NAMALWA (cell line): Measurements from ENCODE around the gene MYO3B.
"Not testable (repeated sequence)": the region's sequence is repeated elsewhere in the genome, so short reads cannot be mapped to it uniquely, and the experiment has no call there.

Source experiments
- DNase-seq: peaks from one replicate; pipeline ENCODE4 v3.0.0-alpha.2; 2015; ENCODE audit warnings: low spot score

MYO3B gene

DNA sequence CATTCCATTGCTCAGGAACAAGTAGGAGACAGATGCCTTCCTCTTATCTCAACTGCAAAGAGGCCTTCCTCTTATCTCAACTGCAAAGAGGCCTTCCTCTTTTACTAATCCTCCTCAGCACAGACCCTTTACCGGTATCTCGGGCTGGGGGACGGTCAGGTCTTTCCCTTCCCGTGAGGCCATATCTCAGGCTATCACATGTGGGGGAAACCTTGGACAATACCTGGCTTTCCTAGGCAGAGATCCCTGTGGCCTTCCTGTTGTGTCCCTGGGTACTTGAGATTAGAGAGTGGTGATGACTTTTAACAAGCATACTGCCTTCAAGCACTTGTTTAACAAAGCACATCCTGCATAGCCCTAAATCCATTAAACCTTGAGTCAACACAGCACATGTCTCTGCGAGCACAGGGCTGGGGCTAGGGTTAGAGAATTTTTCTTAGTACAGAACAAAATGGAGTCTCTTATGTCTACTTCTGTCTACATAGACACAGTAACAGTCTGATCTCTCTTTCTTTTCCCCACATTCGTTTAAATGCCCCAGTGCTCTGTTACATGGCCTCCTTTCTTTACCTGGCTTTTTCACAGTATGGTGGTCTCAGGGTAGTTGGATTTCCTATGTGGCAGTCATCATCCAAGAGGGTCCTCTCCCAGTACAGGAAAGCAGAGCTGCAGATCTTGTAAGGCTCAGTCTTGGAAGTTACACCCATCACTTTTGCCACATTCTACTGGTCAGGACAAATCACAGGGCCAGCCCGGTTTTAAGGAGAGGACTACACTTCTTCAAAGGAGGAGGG is 86.0 kb downstream of the MYO3B start:
- DNase-seq: not testable (repeated sequence)

- DNase-seq: no peak
These were observed 86.5 kb downstream of the MYO3B start for GRCh38 chr2:170264522-170264860.

DNA sequence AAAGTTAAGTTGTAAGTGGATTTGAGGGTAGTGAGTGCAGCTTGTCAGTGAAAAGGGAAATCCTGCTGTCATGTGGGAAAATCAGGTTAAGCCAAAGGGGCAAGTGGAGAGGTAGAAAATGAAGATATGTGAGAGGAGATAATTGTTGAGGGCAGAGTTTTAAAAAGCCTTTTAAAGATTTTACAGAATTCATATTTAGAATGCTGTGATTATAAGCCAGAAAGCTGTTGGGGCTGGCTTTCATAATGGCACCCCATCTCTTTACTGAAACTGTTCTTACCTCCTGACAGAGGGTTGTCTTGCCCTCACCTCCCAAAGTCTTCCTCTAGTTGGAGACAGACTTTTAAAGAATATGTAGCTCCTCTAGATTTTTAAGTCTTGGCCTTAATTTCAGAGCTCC is 86.9 kb downstream of the MYO3B start:
- DNase-seq: no peak

GRCh38 chr2:170265321-170265720 is 87.4 kb downstream of the MYO3B start:
- no peak for DNase-seq

- no peak for DNase-seq
These were observed 88.4 kb downstream of the MYO3B start for GRCh38 chr2:170266358-170266757.

DNA sequence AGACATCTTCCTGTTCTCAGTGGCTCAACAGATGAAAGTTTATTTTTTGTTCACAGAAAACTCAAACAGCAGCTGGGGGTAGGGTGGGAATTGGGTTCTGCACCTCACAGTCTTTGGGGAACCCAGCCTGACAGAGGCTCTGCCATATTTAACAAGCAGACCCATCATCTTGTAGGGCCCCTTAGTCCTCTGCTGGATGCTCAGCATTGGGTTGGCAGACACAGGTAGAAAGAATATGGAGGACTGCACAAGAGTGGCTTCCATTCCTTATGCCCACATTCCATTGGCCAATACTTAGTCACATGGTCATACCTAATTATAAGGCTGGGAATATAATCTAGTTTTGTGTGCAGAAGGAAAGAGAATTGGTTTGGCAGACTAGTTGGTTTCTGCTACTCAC is 89.1 kb downstream of the MYO3B start:
- DNase-seq: no peak

GRCh38 chr2:170270278-170270864 is 92.4 kb downstream of the MYO3B start:
- no peak for DNase-seq

DNA sequence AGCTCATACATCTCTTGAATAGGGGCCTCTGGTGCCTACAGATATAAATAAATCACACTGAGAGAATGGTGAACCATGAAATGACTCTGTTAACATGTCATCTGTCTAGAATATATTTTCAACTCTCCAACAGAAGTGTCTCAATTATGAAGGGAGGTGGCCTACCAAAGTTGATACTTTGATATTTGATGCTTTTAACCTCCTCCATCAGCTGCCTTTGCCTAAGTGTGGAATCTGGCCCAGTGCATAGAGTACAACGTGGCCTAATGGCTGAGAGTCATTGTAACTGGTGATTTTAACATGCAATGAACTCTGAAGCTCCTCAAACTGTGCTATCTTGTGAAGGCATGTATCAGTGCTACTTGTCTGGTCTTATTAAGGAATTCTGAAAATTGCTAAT is 93.4 kb downstream of the MYO3B start:
- no peak for DNase-seq

DNA sequence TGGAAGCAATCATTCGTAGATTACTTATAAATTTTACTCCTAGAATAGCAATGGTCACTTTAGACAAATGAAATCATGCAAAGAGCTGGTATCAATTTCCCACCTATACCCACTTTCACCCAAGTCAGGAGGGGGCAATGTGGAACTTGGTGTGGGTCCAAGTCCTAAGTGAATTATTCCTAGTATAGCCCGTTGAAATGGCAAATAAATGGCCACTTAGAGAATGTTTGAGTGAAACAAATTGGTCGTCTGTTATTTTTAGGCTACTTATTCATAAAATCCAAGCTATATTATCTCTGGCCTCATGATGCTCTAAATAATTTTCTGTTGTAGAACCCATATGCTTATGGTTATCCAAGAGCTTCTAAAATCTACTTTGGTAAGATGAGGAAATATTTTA is 98.1 kb downstream of the MYO3B start:
- no peak for DNase-seq

DNA sequence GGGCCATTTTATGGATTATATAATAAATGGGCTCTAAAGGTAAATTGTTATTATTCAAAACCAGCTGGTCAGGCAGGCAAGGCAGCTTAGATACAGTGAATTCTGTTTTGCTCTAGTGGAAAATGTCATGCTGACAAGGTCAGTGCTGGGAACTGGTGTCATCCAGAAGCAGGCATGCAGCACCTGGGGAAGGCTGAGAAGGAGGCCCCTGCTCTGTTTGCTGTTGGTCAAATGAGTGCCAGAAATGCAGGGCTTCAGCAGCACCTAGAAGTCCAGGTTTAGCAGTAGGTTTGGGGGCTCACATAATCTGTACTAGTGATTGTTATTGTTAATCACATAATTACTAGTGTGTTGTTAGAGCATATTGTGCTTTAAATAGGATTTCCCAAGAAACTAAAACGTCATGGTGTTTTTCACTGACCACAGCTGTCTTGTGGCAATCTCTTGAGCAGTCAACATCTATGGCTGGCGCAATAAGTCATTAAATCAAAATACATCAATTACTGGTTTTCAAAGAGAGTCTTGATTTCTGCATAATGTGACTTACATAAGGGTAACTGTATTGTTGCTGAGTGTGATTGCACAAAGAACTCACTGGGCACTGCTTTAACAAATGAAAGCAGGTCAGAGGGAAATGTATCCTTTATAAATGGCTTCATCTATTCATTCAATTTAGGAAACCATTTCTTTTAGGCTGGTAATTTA is 99.1 kb downstream of the MYO3B start:
- no peak for DNase-seq

GRCh38 chr2:170277951-170278350 is 100.0 kb downstream of the MYO3B start:
- DNase-seq: no peak

DNA sequence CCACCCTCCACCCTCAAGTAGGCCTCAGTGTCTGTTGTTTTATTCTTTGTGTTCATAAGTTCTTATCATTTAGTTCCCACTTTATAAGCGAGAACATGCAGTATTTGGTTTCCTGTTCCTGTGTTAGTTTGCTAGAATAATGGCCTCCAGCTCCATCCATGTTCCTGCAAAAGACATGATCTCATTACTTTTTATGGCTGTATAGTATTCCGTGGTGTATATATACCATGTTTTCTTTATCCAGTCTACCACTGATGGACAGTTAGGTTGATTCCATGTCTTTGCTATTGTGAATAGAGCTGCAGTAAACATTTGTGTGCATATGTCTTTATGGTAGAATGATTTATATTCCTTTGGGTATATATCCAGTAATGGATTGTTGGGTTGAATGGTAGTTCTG is 101.7 kb downstream of the MYO3B start:
- DNase-seq: not testable (repeated sequence)

- no peak for DNase-seq
These were observed 104.9 kb downstream of the MYO3B start for GRCh38 chr2:170282851-170283250.

DNA sequence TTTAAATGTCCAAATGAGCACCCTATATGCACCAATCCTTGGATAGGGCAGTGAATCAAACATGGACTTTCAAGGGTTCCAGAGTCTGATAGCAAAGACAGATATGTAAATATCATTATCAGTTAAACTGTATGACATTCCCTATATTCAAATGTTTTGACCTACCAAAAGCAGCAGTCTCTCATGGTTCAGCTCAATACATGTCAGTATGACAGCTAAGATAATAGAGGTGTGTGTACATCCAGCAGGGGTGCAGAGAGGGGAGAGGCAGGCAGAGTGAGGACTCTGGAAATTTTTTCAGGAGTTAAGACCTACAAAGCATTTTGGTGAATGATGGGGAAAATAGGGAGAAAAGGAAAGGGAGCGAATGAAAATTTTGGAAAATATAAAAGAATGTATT is 106.3 kb downstream of the MYO3B start:
- DNase-seq: no peak

GRCh38 chr2:170288859-170289258 is 110.9 kb downstream of the MYO3B start:
- no peak for DNase-seq

DNA sequence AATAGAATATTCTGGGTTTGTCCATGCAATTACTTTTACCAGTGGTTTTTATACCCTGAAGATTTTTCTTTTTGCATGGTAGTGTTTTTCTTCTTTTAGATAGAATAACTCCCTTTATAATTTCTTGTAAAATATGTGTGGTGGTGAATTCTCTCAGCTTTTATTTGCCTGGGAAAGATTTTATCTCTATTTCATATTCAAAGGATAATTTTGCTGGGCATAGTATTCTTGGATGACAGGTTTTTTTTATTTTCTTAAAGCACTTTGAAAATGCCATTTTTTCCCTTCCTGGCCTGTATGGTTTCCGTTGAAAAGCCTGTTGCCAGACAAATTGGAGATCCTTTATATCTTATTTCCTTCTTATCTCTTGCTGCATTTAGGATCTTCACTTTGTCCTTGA is 113.5 kb downstream of the MYO3B start:
- DNase-seq: no peak

GRCh38 chr2:170292415-170292814 is 114.5 kb downstream of the MYO3B start:
- no peak for DNase-seq

GRCh38 chr2:170297496-170297895 is 119.5 kb downstream of the MYO3B start:
- DNase-seq: no peak

DNA sequence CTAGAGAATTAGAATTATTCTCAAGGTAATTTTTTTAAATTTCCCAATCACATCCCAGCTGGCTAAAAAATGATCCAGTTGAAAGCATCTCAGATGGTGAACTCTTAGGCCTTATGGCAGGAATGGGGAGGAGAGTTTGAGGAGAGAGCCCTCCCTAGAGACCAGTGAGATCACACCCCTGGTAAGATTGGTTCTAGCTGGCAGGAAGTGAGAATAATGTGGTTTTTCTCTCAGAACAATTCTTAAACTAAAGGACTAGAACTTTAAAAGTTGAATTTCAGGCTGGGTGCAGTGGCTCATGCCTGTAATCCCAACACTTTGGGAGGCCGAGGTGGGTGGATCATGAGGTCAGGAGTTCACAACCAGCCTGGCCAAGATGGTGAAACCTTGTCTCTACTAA is 120.2 kb downstream of the MYO3B start:
- DNase-seq: no peak

DNA sequence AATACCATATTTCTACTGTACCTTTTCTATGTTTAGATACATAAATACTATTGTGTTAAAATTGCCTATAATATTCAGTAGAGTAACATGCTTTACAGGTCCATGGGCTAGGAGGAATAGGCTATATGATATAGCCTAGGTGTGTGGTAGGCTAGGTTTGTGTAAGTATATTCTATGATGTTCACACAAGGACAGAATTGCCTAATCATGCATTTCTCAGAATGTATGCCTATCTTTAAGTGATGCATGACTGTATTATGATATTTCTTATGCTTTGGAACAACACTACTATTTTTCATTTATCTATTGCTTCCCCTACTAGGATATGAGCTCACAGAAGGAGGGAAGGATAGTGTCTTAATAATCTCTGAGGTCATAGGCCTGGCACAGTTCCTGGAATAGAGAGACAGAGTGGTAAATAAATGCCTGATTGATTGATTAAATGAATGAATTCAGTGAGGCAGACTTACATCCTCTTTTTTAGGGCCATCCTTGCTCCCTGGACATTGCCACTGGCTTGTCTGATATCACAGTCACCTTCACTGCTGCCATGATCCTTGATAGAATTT is 121.0 kb downstream of the MYO3B start:
- DNase-seq: no peak

DNA sequence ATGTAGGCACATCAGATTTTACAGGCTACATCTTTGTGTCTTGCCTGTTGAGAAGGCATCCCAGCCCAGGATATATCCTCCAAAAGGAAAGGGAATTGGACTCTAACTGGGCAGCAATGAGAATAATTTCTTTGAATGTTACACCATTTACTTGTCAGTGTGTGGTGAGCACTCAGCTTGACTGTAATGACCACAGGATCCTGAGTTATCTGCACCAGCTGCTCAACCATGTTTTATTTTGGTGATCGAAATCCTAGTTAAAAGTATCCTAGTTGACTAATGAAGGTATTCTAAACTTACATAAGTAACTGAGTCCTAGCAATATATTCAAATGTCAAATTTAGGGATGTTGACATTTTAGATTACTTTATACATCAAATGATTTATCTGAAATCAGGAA is 123.0 kb downstream of the MYO3B start:
- DNase-seq: no peak

GRCh38 chr2:170301626-170302025 is 123.7 kb downstream of the MYO3B start:
- no peak for DNase-seq

- DNase-seq: no peak
These were observed 127.8 kb downstream of the MYO3B start for GRCh38 chr2:170305711-170306110.
